Activated CD8-positive, alpha-beta memory T cell treated with anti-CD3 and anti-CD28 coated beads for 1 hour (primary cell): ENCODE results near the gene CDK6.
"Not testable (repeated sequence)": the region's sequence is repeated elsewhere in the genome, so short reads cannot be mapped to it uniquely, and the experiment has no call there.

ENCODE experiments used
- DNase-seq, 2 donors: peaks; one replicate each; pipeline ENCODE4 v3.0.0-alpha.2; 2020; ENCODE audit warnings: low read depth in 1 of 2; ENCODE audit errors: extremely low read depth in 1 of 2

Gene CDK6

DNA sequence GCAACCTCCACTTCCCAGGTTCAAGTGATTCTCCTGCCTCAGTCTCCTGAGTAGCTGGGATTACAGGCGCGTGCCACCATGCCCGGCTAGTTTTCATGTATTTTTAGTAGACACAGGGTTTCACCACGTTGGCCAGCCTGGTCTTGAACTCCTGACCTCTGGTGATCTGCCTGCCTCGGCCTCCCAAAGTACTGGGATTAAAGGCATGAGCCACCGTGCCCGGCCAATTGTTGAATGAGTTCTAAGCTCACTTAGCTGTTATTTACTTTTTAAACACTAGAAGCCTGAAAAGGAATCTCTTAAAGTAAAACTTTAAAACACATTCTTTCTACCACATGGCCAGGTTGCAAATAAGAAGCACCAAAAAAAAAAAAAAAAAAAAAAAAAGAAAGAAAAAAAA is 231.9 kb downstream of the CDK6 start:
- DNase-seq: not testable (repeated sequence)

DNA sequence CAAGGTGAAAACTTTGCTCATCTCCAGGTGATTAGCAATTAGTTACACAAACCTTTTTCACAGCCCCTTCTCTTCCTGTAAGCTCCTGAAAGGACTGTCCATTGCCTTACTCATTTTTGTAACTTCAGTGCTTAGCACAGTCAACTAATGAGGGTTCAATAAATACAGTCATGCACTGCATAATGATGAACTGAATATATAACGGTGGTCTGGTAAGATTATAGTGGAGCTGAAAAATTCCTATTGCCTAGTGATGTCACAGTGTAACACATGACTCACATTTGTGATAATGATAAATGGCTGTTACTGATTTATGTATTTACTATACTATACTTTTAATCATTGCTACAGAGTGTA is 233.3 kb downstream of the CDK6 start:
- DNase-seq: no peak

DNA sequence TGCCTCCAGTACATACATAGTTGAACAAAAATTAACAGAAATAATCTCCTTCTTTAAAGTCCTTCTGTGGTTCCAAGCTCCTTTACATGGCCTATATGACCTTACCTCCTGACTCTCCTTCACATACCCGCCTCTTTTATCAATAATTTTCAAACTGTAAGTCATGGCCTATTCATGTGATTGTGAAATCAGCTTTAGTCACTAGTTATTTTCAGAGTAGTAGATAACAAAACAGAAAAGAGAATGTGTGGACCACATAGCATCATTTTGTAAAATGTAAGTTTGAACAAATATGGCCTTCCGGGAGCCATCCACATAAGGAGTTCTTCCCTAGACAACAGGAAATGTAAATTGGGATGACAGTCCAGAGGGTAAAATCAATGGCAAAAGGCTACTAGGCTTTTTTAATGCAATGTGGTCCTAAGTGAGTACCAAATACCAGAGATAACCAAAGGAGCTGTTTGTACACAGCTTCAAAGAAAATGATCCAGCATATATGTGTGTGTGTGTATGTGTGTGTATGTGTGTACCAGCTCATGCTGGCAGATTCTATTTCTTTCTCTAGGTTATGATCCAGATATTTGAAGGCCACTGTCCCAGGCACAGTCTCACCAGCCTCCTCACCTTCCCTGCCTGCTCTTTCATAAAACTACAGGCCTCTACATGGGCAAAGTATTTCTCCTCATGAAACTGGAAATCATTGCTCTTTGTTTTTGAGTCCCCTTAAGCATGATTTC is 233.9 kb downstream of the CDK6 start:
- no peak for DNase-seq

DNA sequence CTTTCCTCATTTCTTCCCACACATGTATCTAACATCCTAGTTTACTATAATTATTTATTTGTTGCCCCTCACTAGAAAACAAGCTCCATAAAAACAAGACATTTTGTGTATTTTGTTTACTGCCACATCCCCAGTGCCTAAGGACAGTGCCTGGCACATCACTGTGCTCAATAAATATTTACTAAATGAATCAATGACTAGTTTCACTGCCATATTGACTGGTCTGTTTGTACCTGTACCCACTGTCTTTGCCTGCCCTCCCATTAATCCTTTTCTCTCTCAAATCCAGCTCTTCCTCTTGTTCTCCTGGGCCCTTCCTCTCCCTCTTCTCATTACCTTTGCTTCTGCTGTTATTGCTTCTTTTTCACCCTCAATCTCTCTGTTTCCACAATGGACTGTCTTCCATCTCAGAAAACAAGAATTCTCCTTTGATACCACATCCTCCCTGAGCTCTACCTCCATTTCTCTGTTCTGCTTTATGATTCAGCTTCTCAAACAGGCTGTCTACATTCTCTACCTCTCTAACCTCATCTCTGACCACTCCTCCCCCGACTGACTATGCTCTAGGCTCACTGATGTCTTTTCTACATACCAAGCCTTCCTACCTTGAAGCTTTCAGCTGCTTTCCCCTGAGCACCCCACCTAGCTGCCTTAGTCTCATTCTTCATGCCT is 237.9 kb downstream of the CDK6 start:
- no peak for DNase-seq

DNA sequence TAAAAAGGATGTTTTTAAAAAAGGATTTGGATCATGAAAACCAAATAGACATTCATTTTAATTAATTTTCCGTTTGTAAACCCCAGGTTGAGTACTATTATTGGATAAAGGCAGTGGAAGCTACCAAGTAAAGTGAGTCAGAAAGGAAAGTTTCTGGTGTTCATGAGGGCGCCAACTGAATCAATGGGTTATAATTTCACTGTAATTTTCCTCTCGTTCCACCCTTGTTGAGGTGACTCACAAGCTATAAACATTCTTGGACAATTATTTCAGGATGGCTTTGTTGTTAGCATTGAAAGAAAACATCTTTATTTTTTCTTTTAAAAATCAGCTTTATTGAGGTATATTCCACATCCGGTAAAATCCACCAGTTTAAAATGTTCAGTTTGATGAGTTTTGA is 241.1 kb downstream of the CDK6 start:
- no peak for DNase-seq

DNA sequence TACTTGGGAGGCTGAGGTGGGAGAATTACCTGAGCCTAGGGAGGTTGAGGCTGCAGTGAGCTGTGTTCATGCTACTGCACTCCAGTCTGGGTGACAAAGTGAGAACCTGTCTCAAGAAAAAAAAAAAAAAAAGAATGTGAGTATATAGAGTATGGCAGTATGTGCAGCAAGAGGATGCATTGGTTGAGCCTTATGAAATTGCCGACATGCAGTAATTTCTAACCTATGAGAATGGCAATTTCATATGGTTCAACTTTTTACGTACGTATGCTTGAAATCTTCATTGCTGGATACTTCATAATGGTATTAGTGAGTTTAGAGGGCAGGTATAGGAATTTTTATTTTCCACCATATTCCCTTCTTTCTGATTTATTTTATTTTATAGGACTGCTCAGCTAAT is 241.6 kb downstream of the CDK6 start:
- no peak for DNase-seq

DNA sequence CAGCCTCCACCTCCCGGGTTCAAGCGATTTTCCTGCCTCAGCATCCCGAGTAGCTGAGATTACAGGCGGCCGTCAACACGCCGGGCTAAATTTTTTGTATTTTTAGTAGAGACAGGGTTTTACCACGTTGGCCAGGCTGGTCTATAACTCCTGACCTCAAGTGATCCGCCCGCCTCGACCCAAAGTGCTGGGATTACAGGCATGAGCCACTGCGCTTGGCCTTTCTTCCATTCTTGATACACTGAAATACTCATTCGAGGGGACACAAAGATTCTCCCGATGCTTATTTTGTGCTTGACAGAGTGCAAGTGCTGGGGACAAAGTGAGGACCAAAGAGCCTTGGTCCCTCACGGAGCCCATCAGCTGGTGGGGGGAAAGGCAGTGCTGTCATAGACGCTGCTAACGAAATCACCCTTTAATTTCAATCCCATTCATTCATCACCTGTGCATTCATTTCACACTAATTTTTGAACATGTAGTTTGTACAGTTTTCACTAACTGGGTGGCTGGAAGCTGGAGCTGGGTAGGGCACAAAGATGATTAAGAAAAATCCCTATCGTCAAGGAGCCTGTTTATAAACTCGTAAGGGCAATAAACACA is 245.6 kb downstream of the CDK6 start:
- no peak for DNase-seq

DNA sequence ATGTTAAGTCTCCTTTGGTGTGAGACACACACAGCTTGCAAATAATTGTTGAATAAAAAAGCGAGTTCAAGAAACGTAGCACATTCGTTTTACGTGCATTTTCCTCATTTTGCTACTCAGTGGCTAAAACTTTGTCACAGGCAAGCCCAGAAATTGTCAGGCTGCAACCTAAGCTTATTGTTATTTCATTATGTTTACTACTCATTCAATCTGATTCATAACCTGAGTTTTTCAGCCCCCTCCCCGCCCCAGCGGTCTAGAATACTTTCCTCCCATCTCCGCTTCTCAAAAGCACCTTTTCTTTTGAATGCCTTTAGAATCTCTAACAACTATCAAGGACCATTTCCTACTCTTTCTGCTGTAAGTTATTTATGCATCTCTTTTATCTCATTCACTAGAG is 247.3 kb downstream of the CDK6 start:
- DNase-seq: no peak

DNA sequence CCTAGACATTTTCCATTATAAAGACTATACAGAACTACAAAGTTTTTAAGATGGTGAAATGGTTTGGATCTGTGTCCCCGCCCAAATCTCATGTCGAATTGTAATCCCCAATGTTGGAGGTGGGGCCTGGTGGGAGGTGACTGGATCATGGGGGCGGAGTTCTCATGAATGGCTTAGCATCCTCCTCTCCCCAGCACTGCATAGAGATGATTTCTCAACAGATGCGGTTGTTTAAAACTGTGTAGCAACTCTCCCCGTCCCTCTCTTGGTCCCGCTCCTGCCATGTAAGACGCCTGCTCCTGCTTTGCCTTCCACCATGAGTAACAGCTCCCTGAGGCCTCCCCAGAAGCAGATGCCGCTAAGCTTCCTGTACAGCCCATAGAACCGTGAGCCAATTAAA is 247.8 kb downstream of the CDK6 start:
- no peak for DNase-seq

DNA sequence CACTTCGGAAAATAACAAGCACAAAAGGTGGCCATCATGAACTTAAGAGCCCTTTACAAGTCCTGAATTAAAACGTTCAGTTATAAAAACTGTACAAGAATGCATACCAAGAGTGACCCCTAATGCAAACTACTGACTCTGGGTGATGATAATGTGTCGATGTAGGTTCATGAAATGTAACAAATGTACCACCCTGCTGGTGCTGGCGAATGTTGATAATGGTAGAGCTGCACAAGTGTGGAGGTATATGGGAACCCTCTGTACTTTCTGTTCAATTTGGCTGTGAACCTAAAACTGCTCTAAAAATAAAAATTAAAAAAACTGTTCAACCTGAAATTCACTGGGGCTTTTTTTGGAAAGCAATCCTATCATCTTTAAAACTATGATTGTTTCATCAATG is 249.5 kb downstream of the CDK6 start:
- DNase-seq: no peak

DNA sequence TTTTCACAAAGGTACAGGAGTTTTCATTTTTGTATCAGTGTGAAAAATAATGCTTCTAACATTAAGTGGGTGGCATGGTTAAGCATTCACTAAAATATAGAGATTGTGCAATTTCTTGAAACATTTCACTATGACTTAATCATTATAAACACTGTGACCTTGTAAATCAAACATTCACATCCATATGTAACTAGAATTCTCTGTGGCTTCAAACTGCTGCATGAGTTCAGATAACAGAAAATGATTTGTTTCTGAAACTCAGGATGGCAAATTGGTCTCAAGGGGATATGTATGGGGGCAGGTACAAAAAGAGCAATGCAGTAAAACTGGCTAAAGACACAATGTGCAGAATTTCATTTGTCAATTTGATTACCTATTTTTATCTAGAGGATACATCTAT is 250.0 kb downstream of the CDK6 start:
- DNase-seq: no peak

DNA sequence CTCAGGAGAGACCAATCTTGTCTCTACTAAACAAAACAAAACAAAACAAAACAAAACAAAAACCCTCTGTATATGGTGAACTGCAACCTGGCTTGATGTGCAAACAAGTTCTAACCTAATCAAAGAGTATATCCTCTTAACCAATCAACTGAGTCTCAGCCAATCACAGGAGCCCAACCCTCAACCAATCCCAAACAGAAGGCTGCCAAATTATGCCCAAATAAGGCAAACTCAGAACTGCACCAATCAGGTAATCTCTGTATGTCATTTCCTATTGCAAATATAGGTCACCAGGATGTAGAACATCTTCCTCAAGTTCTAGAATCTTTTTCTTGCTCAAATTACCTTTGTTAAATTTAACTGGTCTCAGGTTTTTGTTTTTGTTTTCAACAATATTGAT is 251.4 kb downstream of the CDK6 start:
- no peak for DNase-seq

DNA sequence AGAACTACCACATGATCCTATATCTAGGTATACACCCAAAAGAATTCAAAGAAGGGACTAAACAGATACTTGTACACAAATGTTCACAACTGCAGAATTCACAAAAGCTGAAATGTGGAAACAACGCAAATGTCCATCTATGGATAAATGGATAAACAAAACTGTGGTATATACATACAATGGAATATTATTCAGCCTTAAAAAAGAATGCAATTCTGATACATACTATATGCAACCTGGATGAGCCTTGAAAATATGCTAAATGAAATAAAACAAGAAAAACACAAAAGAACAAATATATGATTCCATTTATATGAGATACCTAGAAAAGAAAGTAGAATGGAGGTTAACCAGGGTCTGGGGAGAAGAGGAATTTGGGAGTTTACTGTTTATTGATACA is 253.4 kb downstream of the CDK6 start:
- DNase-seq: no peak

DNA sequence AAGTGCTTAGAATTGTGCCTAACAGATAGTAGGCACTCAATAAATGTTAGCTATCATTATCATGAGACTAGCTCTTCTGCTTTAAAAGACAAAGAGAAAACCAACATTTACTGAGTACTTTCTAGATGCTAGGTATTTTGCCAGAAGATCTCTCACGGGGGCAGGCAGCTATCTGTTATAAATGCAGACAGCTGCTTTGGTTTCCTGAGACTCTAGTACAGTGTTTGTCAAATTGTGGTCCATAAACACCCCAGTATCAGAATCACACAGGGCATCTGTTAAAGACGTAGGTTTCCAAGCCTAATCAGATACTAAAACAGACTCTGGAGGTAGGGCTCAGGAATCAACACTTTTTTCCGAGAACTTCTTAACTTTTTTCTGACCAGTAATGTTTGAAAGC is 260.1 kb downstream of the CDK6 start:
- no peak for DNase-seq

DNA sequence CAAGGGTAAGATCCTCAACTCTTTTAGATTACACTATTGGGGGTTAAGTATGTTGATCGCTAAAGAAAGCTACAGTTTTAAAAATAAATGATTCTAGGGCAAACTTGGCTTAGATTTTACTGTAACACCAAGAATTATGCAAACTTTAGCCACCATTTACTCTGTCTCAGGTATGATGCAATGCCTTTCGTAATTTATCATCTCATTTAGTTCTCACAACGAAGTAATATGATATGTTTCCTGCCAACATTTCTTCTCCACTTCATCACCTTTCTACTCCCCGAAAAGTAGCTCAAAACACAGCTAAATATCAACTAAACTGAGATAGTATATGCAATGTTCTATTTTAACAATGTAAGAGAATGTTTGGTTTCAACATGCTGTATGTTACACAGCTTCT is 267.2 kb downstream of the CDK6 start:
- no peak for DNase-seq

DNA sequence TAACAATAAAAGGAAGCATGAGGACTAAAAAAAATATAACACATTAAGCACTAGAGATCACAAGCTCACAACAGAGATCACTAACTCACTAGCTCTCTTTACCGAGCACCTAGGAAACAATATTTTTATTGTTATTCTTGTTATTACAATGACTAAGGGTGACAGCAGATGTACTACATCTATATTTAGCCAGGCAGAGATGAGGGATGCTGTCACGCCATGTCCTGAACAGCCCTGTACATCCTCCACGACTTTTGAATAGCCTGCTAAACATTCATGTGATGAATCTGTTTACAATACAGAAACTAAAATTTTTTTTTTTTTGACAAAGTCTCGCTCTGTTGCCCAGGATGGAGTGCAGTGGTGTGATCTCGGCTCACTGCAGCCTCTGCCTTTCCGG is 268.9 kb downstream of the CDK6 start:
- no peak for DNase-seq

DNA sequence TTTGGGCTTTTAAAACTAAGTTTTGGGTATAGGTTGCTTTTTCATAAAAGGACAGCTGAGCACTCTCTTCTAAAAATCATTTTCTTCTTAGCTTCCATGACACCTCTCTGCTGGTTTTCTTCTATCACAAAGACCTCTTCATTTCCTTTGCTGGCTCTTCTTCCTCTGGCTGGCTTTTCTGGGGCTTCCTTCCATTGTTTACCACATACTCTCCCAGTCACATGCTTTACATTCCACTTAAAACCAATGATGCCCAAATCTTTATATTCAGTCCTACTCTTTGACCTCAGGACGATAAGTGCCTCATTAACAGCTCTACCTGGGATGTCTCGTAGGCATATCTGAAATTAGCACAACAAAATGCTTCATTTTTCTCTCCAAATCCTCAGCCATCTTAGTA is 273.0 kb downstream of the CDK6 start:
- no peak for DNase-seq

DNA sequence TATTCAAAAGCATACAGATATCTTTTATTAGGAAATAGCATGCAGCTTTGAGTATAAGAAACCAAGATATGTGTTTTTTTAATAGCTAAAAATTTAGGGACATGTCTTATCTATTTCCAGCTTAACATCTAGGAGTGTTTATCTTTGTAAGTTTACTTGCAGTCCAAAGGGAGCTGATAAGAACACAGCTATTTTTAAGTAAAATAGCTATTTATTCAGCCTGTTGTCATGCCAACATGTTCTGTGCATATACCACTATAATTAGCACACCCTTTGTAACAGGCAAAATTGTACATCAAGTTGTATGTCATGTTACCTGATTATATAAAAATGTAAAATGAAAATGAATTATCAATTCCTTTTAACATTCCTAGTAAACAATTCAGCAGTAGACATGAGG is 275.8 kb downstream of the CDK6 start:
- DNase-seq: no peak

DNA sequence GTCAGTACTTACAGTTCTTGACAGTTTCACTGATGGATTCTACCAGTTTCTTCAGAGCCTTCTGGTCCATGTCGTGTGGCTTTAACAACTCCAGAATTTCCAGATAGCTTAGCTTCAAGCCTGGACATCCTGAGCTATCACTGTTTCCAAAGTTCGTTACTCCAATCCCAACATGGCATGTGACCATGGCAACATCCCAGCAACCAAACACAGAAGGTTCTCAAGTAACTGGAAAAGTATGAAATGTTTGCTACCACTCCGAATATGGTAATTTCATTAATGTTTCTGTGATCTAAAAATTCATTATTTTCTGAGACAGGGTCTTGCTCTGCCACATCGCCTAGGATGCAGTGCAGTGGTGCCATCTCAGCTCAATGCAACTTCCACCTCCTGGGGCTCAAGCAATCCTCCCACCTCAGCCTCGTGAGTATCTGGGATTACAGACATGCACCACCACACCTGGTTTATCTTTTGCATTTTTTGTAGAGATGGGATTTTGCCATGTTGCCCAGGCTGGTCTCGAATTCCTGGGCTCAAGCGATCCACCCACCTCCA is 278.5 kb downstream of the CDK6 start:
- DNase-seq: no peak

DNA sequence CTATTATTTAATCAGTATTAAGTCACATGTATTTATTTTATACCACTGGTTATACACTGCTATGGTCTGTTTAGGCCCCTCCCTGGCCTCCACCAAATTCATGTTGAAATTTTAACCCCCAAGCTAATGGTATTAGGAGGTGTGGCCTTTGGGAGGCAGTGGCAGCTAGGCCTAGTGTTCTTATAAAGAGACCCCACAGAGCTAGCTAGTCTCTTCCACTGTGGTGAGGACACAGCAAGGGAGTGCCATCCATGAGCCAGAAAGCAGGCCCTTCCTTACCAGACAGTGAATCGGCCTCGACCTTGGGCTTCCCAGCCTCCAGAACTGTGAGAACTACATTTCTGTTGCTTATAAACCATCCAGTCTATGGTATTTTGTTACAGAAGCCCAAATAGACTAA is 279.1 kb downstream of the CDK6 start:
- DNase-seq: no peak
